ENCODE data around the gene OSGIN1. TPM values are rescaled to one million over a fixed set of nuclear protein-coding genes. Genes with fewer than 3 reads are reported as not detected.

Gene OSGIN1
- total RNA-seq, 2 donors from 2014 or later, result 4.0 to 5.2 TPM

DNA sequence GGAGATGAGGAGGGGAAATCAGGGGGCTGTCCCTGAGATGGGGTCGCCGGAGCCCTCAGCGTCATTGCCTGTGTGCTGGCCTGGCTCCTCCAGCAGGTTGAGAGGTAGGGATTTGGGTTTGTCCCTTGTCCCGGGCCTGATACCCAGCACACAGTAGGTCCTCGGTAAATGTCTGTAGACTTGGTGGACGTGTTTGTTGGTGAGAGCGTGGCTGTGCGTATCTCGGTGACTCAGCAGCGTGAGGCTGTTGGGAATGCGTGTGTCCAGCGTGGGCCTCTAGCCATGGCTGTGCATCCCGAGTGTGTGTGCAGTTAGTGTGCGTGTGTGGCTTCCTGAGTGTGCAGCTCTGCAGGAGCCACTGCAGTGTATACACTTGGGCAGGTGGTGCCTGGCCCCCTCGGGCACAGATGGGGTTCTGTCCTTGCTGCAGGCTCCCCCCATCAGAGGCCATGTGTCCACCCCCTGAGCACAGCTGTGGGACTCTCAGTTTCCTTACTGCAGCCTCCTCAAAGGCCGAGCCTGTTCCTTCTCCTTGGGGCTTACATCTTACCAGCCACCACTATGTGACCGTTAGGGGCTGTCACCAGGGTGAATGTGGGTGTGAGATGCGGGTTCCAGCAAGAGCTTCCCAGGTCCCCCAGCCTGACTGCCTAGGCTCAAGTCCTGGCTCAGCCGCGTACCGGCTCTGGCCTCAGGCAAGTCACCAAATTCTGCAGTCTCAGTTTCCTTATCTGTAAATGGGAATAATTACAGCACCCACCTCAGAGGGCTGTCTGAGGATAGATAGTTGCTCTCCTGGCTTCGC is 20.7 kb downstream of the OSGIN1 start:
- Histone ChIP-seq H3K36me3 (replicated peaks in 1 of 2; ENCODE audit: insufficient read depth in 1 of 2, low read depth in 2 of 2) (no peaks in the 10 kb centered on the region), H3K4me3 (no peak overlapping the region), H3K27ac (no peak overlapping the region), H3K27me3 (peaks cover 0 to 4% of the 10 kb centered on the region in 2 donors), H3K4me1 (no peaks in the 10 kb centered on the region), H3K9me3 (peaks cover 0 to 9% (median 0%) of the 10 kb centered on the region in 3 donors)
- no peak for DNase-seq
- 75 to 77% methylated on average over 19 to 22 of the region's 22 CpGs for WGBS, 2 donors
- ATAC-seq, result no peak
- intact Hi-C loops (cut with DNase I), result no loop called here
- TF ChIP-seq, protein P1, sequence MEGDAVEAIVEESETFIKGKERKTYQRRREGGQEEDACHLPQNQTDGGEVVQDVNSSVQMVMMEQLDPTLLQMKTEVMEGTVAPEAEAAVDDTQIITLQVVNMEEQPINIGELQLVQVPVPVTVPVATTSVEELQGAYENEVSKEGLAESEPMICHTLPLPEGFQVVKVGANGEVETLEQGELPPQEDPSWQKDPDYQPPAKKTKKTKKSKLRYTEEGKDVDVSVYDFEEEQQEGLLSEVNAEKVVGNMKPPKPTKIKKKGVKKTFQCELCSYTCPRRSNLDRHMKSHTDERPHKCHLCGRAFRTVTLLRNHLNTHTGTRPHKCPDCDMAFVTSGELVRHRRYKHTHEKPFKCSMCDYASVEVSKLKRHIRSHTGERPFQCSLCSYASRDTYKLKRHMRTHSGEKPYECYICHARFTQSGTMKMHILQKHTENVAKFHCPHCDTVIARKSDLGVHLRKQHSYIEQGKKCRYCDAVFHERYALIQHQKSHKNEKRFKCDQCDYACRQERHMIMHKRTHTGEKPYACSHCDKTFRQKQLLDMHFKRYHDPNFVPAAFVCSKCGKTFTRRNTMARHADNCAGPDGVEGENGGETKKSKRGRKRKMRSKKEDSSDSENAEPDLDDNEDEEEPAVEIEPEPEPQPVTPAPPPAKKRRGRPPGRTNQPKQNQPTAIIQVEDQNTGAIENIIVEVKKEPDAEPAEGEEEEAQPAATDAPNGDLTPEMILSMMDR (IDR thresholded peaks at IDR 0.05), result no peak
- no peak for TF ChIP-seq POLR2A (IDR thresholded peaks at IDR 0.05)

DNA sequence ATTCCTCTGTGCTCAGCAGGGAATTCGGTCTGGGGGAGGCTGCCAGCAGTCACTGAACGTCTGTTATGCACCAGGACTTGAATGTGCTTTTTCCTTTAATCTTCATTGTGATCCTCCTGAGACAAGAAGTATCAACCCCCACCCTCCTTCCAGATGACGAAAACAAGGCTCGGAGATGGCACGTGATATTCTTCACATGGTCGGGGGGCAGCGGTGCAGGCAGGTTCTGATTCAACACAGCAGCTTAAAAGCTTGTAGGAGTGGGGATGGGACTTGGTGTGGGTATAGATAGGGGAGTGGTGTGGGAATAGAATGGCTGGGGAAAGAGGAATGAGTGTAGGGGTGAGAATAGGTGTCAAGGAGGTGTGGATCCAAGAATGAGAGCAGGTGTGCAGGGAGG is 21.4 kb downstream of the OSGIN1 start:
- no peaks in the 10 kb centered on the region for H3K4me1 ChIP-seq

DNA sequence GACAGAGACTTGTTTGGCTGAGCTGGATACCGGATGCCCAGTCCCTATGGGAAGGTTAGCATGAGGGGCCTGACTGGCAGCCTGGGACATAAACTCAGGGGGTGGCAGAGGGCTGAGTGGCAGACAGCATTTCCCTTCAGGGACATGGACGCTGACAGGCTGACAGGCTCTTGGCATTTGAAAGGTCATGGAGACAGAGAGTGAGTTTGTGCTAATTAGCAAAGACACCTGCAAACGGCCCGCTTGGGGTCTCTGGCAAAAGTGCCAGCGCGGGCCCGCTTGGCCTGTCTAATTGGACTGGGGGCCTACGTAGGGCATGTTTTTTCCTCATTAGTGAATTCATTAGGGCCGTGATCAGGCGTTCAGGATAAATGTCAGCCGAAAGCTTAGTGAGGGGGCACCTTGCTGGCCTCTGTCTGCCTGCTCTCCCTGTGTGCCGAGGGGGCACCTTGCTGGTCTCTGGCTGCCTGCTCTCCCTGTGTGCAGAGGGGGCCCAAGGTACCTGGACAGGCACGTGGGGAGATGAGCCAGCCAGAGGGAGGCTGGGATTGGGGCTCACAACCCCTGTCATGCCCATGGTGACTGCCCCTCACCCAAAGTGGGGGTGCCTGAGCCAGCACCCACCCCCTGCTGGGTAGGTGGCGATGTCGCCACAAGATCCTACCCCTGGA is 22.7 kb downstream of the OSGIN1 start:
- TF ChIP-seq, protein P1 (IDR thresholded peaks at IDR 0.05), result no peak
- TF ChIP-seq POLR2A (IDR thresholded peaks at IDR 0.05), result no peak
- WGBS, 2 donors, result 80 to 83% methylated on average over 1 to 15 of the region's 15 CpGs
- Histone ChIP-seq H3K4me1 (no peaks in the 10 kb centered on the region), H3K36me3 (replicated peaks in 1 of 2; ENCODE audit: insufficient read depth in 1 of 2, low read depth in 2 of 2) (no peaks in the 10 kb centered on the region), H3K27ac (no peak overlapping the region), H3K4me3 (no peak overlapping the region), H3K9me3 (peaks cover 0 to 9% (median 0%) of the 10 kb centered on the region in 3 donors), H3K27me3 (no peaks in the 10 kb centered on the region)
- no peak for ATAC-seq
- no peak for DNase-seq
- intact Hi-C loops (cut with DNase I), result no loop called here

More for the DNA sequence above, 21.4 kb downstream of the OSGIN1 start:
- Histone ChIP-seq H3K4me3 (no peak overlapping the region), H3K9me3 (peaks cover 0 to 9% (median 0%) of the 10 kb centered on the region in 3 donors), H3K27ac (no peak overlapping the region), H3K36me3 (replicated peaks in 1 of 2; ENCODE audit: insufficient read depth in 1 of 2, low read depth in 2 of 2) (no peaks in the 10 kb centered on the region), H3K27me3 (no peaks in the 10 kb centered on the region)
- 59 to 62% methylated on average over 7 of the region's 7 CpGs for WGBS, 2 donors
- intact Hi-C loops (cut with DNase I), result no loop called here
- ATAC-seq, result no peak
- DNase-seq, result no peak
- TF ChIP-seq POLR2A (IDR thresholded peaks at IDR 0.05), result no peak
- TF ChIP-seq, protein P1 (IDR thresholded peaks at IDR 0.05), result no peak

DNA sequence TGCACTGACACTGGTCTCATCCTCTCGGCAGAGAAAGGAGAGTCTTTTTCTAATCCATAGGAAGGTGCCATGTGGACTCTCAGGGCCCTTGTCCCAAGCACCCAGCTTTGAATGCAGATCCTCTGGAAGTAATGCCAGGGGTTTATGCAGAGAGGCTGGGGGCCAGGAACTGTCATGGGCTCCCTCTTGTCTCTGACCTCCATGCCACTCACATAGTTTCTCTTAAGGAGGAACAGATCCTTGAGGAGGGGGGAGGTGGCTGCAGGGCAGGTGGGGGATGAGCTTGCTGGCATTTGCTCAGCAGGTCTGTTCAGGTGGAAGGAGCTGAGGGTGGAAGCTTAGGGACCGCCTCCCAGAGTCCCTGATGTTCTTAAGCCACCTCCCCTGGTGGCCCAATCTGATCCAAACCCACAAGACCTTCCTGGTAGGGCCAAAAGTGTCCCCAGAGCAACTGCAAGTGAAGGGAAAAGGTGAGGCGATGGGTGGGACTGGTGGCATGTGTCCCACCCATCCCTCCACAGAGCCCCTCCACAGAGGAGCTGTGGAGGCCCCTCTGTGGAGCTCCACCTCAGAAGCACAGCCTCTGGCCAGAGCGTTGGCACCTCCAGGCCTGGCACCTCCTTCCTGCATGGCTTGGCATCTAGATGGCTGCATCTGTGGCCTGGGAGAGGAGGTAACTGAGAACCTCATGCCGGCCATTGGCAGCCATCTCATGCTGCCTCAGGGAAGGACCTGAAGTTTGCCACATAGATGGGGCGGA is 24.2 kb downstream of the OSGIN1 start:
- ATAC-seq (no peak), DNase-seq (no peak)
- Histone ChIP-seq H3K36me3 (replicated peaks in 1 of 2; ENCODE audit: insufficient read depth in 1 of 2, low read depth in 2 of 2) (no peaks in the 10 kb centered on the region), H3K27me3 (no peaks in the 10 kb centered on the region), H3K9me3 (peaks cover 0 to 9% (median 0%) of the 10 kb centered on the region in 3 donors), H3K4me3 (no peak overlapping the region), H3K27ac (no peak overlapping the region), H3K4me1 (no peaks in the 10 kb centered on the region)
- intact Hi-C loops (cut with DNase I), result no loop called here
- WGBS, 2 donors, result 62 to 96% methylated on average over 5 to 6 of the region's 6 CpGs
- TF ChIP-seq, protein P1 (IDR thresholded peaks at IDR 0.05), result no peak
- no peak for TF ChIP-seq POLR2A (IDR thresholded peaks at IDR 0.05)

All from body of pancreas (tissue), 4 donors.